Fibroblast of lung (primary cell): ENCODE measurements around the gene EML3.

Experiments used
- CTCF ChIP-seq, 2 donors: IDR thresholded peaks in 1 of 2; conservative IDR thresholded peaks in 1 of 2; 1 replicate in 1 of 2; 2 replicates in 1 of 2; pipeline ENCODE4 v1.5.1; 2011 to 2012; ENCODE audit warnings: low read length in 2 of 2, control low read depth in 1 of 2, inconsistent platforms in 1 of 2, low read depth in 1 of 2, mild to moderate bottlenecking in 1 of 2
- EZH2 ChIP-seq: IDR thresholded peaks from 2 replicates; pipeline ENCODE4 v1.5.1; 2012; ENCODE audit warnings: low read length, control low read depth, mild to moderate bottlenecking; ENCODE audit errors: missing control alignments

GRCh38 chr11:62555464-62556107 is 57.0 kb downstream of the EML3 start:
- TF ChIP-seq CTCF (conservative IDR thresholded peaks at IDR 0.05 in 1 of 2, IDR thresholded peaks at IDR 0.05 in 1 of 2; ENCODE audit: low read depth in 1 of 2, low read length in 2 of 2) (no peak), EZH2 (no peak)
